NCI-H2081 treated with DMSO at 0.1 percent for 48 hours (cell line): ENCODE data around the gene OR2S2.
"Not testable (repeated sequence)": the region's sequence is repeated elsewhere in the genome, so short reads cannot be mapped to it uniquely, and the experiment has no call there.

Experiments
- DNase-seq: peaks from one replicate; lab custom pipeline; 2025; lab: John Stamatoyannopoulos, UW

OR2S2 gene

GRCh38 chr9:35933550-35934067, 24.3 kb downstream of the OR2S2 start:
- DNase-seq: no peak

GRCh38 chr9:35932735-35933134, 25.2 kb downstream of the OR2S2 start:
- no peak for DNase-seq

- no peak for DNase-seq
Measured at GRCh38 chr9:35930989-35931388, 27.0 kb downstream of the OR2S2 start.

- no peak for DNase-seq
Measured at GRCh38 chr9:35930521-35930920, 27.4 kb downstream of the OR2S2 start.

DNA sequence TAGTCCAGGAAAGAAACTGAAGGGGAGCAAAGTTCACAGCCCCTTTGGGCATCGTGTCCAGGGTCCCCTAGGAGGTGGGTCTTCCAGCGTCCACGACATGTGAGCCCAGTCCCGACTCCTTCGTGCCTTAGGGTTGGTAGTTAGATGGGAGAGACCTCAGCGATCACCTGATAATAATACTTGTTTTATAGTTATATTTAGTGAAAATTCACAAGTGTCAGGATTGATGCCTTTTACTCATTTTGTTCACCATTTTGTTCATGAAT, 28.6 kb downstream of the OR2S2 start:
- DNase-seq: no peak

DNA sequence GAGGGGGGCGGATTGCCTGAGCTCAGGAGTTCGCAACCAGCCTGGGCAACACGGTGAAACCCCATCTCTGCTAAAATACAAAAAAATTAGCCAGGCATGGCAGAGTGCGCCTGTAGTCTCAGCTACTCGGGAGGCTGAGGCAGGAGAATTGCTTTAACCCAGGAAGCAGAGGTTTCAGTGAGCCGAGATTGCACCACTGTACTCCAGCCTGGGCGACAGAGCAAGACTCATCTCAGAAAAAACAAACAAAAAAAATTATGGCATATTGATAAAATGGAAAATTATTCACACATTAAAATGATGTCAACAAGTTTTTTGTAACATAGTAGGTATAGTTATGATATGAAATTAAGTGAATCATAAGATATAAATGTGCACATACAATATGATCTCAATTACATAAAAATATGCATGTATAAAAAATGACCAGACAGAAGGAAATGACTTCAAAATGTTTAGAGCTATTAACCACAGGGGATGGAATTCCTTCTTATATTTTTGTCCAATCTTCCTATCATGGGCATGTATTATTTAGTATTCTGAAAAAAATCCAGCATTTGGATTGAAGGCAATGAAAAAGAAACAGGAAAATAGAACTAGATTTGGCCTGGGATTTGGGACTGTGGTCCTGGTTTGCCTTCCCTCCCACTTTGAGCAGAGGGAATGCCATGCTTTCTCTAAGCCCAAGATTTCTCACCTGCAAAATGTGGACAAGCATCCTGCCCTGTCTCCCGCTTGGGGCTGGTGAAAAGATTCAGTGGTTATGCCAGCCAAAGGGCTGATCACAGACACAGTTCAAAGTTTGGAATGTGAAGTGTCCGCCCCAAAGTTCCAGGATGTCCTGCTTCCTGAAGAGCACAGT, 29.1 kb downstream of the OR2S2 start:
- DNase-seq: no peak

GRCh38 chr9:35923927-35924763, 33.8 kb downstream of the OR2S2 start:
- no peak for DNase-seq

GRCh38 chr9:35923598-35923926, 34.4 kb downstream of the OR2S2 start:
- DNase-seq: no peak

DNA sequence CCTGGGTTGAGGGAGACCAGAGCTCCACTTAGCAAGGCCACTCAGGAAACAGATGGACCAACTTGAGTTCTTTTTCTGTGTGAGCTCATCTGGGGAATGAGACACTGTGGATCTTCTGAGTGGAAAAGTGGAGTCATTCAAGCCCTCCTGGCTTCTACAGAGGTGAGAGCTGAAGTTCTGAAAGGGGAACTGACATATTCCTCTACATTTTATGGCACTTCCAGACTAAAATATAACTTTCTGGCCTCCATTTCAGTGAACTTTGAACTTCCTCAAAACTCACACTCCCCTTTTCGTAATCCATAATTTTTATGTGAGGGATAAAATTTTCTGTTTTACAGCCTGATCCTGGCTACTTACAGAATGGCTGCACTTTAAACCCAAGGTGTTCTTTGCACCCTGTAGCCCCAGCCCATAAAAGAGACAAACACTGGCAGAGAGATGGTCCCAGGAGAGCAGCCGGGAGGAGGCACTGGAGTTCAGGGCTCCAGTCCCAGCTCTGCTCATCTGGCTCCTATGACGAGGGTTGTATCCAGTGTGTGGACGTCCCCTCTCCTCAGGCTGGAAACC, 37.8 kb downstream of the OR2S2 start:
- DNase-seq: no peak

- DNase-seq: no peak
Measured at GRCh38 chr9:35919212-35920008, 38.5 kb downstream of the OR2S2 start.

GRCh38 chr9:35918780-35919179, 39.2 kb downstream of the OR2S2 start:
- no peak for DNase-seq

GRCh38 chr9:35917261-35917660, 40.7 kb downstream of the OR2S2 start:
- no peak for DNase-seq

GRCh38 chr9:35915681-35916294, 42.2 kb downstream of the OR2S2 start:
- no peak for DNase-seq

DNA sequence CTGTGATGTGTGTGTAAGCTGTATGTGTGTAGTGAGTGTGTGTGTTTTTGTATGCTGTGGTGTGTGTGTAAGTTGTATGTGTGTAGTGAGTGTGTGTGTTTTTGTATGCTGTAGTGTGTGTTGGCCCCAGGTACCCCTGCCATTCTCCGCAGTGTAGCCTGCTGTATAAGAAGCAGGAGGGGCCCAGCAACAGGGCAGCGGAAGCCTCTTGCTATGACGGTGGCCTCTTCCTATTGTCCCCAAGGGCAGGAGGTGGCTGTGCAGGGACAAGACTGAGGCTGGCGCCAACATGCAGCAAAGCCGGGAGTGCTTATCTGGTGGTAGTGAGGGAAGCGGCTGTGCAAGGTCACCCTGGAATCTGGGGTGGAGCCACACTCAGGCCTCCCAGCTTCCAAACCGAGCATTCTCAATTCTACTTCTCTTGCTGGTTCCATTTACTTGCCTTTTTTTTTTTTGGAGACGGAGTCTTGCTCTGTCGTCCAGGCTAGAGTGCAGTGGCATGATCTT, 43.6 kb downstream of the OR2S2 start:
- DNase-seq: no peak

DNA sequence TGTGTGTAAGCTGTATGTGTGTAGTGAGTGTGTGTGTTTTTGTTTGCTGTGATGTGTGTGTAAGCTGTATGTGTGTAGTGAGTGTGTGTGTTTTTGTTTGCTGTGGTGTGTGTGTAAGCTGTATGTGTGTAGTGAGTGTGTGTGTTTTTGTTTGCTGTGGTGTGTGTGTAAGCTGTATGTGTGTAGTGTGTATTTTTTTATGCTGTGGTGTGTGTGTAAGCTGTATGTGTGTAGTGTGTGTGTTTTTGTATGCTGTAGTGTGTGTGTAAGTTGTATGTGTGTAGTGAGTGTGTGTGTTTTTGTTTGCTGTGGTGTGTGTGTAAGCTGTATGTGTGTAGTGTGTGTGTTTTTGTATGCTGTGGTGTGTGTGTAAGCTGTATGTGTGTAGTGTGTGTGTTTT, 44.5 kb downstream of the OR2S2 start:
- not testable (repeated sequence) for DNase-seq

- no peak for DNase-seq
Measured at GRCh38 chr9:35912791-35913400, 45.1 kb downstream of the OR2S2 start.

DNA sequence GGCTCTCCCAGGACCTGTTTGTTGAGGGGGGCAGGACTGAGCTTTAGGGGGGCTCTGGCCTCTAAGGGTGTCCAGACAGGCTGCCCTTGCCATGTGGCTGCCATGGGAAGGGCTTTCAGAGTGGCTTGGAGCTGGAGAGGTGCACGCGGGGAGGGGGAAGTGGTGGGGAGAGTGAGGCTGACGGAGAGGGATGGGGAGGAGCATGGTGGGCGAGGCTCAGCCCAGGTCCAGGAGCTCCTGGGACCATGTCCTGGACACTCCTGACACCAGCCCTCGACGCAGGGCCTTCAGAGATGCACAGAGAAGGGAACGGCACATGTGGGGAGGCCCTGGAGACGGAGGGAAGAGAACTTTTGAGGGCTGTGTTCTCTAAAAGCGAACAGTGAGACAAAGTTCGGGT, 46.3 kb downstream of the OR2S2 start:
- DNase-seq: no peak

DNA sequence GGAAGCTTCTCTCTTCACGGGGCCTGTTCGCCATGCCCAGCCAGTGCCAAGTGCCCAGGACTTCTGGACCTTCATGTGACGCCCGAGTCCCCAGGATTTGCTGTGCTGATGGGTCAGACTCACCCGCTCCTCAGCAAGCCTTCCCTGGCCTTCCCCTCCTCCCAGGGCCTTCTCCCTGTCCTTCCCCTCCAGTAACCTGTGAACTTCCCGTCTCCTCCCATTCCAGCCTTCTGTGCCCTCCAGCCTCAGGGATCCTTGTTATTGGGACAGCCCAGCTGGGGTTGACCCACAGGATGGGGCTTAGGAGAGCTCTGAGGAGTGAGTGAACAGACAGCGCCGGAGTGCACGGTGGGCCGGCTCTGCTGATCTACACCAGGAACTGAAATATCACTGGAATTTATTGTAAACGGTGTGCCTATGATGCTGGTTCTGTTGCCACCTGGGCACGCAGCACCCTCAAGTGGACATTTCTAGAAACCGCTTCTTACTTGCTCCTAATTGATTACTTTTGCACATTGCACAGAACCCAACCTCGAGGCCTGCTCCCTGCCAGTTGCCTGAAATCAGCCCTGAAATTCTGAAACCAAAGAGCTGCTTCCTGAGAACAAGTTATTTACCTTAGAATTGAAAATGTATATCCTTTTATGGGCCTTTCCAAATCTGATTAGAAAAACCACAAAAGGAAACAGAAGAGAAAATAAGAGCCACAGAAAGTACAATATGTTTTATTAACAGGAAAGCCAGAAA, 47.2 kb downstream of the OR2S2 start:
- DNase-seq: peak; percentile 18

- no peak for DNase-seq
Measured at GRCh38 chr9:35909687-35910612, 48.0 kb downstream of the OR2S2 start.
